Upper lobe of right lung (tissue), 1 donor: ENCODE measurements around the gene IP6K3. TPM values are rescaled to one million over a fixed set of nuclear protein-coding genes. Genes with fewer than 3 reads are reported as not detected.

Experiments used
- ATAC-seq: fragments of 200-7000 bp; cut with Tn5 transposase; one replicate; pipeline ENCODE4 v1.9.1; 2020; ENCODE audit warnings: mild to moderate bottlenecking, moderate library complexity
- DNase-seq: peaks from one replicate; pipeline ENCODE4 v3.0.0-alpha.2; 2020
- H3K27ac ChIP-seq: fragments of 200-600 bp; one replicate; pipeline ENCODE4 v1.8.0; 2022
- H3K27me3 ChIP-seq: fragments of 200-600 bp; one replicate; pipeline ENCODE4 v1.8.0; 2022; ENCODE audit warnings: mild to moderate bottlenecking
- H3K36me3 ChIP-seq: fragments of 200-600 bp; one replicate; pipeline ENCODE4 v1.8.0; 2022
- H3K4me1 ChIP-seq: fragments of 200-600 bp; one replicate; pipeline ENCODE4 v1.8.0; 2022
- H3K4me3 ChIP-seq: fragments of 200-600 bp; one replicate; pipeline ENCODE4 v1.8.0; 2022; ENCODE audit warnings: mild to moderate bottlenecking
- H3K9me3 ChIP-seq: fragments of 200-600 bp; one replicate; pipeline ENCODE4 v1.8.0; 2022
- intact Hi-C: fragments of 100-400 bp; cut with DNase I; formaldehyde crosslinking; loops from one replicate; pipeline ENCODE4 v1.11.0; 2022
- total RNA-seq: library from RNA; stranded (reverse); fragmentation: NEBNext Ultra II Directional; extraction: Animal tissue kit (Norgen Biotek cat#: 25700); gene quantifications from one replicate; pipeline ENCODE4 v1.2.1, GENCODE V29; 2021
- TF ChIP-seq, protein P1 (sequence below): fragments of 200-600 bp; IDR thresholded peaks from one replicate; pipeline ENCODE4 v1.8.0; 2022; ENCODE audit warnings: antibody characterized with exemption
- donor health status: DM: no; HTN: yes; CAD: no; lungs with severe emphysema.

Gene IP6K3
- total RNA-seq, 1 donor from 2014 or later, result 4.6 TPM

GRCh38 chr6:33686981-33687975 is 59.4 kb downstream of the IP6K3 start:
- Histone ChIP-seq H3K36me3 (peaks cover 85% of the 10 kb centered on the region), H3K27ac (no peak overlapping the region), H3K4me1 (peaks cover 3% of the 10 kb centered on the region), H3K27me3 (no peaks in the 10 kb centered on the region), H3K9me3 (no peaks in the 10 kb centered on the region), H3K4me3 (no peak overlapping the region)
- no peak for ATAC-seq
- DNase-seq, result no peak
- intact Hi-C loops, result no loop called here
- TF ChIP-seq, protein P1, sequence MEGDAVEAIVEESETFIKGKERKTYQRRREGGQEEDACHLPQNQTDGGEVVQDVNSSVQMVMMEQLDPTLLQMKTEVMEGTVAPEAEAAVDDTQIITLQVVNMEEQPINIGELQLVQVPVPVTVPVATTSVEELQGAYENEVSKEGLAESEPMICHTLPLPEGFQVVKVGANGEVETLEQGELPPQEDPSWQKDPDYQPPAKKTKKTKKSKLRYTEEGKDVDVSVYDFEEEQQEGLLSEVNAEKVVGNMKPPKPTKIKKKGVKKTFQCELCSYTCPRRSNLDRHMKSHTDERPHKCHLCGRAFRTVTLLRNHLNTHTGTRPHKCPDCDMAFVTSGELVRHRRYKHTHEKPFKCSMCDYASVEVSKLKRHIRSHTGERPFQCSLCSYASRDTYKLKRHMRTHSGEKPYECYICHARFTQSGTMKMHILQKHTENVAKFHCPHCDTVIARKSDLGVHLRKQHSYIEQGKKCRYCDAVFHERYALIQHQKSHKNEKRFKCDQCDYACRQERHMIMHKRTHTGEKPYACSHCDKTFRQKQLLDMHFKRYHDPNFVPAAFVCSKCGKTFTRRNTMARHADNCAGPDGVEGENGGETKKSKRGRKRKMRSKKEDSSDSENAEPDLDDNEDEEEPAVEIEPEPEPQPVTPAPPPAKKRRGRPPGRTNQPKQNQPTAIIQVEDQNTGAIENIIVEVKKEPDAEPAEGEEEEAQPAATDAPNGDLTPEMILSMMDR, result no peak

DNA sequence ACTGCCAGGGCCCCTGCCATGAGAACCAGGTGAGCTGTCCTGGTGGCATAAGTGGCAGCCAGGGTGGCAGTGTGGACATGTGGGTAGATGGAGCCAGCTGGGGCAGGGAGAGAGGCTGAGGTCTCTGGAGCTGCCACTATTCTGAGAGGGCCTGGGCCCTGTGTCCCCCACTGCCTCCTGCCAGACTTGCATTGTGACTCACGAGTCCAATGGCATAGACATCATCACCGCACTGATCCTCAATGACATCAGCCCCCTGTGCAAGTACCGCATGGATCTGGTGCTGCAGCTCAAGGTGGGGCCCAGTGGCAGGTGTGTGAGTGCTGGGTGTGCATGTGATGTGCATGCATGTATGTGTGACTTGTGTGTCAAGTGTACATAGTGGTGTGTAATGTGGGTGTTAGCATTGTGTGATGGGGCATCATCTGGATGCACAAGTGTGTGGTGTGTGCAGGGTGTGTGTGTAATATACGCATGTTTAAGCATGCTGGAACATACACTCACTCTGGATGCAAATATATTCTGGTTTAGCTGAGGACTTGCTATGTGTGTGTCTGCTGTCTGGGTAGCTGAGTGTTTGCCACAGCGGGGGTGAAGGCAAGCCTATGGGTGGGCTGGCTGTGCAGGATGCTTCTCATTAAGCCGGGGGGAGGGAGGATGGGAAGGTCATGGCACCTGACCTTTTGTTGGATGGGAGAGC is 60.3 kb downstream of the IP6K3 start:
- TF ChIP-seq, protein P1, result no peak
- H3K4me3 ChIP-seq, result no peak overlapping the region

DNA sequence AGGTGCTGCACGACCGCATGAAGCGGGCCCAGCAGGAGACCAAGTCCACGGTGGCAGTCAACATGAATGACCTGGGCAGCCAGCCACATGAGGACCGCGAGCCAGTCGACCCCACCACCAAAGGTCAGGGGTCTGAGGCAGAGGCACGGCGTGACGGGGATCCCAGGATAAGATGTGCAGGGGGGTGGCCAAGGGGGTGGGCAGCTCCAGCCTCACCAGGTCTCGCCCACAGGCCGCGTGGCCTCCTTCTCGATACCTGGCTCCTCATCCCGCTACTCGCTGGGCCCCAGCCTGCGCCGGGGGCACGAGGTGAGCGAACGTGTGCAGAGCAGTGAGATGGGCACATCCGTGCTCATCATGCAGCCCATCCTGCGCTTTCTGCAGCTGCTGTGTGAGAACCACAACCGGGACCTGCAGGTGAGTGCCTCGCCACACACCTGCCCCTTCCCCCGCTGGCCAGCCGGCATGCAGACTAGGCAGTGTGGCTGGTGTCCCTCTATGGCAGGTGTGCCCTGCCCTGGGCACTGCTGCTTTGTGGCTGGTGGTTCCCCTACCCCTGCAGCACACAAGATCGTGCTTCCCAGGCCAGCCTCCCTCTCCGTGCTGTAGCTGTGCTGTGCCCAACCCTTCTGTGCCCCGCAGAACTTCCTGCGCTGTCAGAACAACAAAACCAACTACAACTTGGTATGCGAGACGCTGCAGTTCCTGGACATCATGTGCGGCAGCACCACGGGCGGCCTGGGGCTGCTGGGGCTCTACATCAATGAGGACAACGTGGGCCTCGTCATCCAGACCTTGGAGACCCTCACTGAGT is 61.1 kb downstream of the IP6K3 start:
- intact Hi-C loops, result no loop called here
- H3K4me1 ChIP-seq, result no peaks in the 10 kb centered on the region
- no peaks in the 10 kb centered on the region for H3K27me3 ChIP-seq
- H3K4me3 ChIP-seq, result no peak overlapping the region
- no peak overlapping the region for H3K27ac ChIP-seq
- H3K9me3 ChIP-seq, result no peaks in the 10 kb centered on the region
- ATAC-seq, result no peak
- TF ChIP-seq, protein P1, result no peak
- peaks cover 91% of the 10 kb centered on the region for H3K36me3 ChIP-seq
- DNase-seq, result no peak

More for the DNA sequence above, 60.3 kb downstream of the IP6K3 start:
- no peaks in the 10 kb centered on the region for H3K9me3 ChIP-seq
- H3K27ac ChIP-seq, result no peak overlapping the region
- H3K36me3 ChIP-seq, result peaks cover 91% of the 10 kb centered on the region
- H3K27me3 ChIP-seq, result no peaks in the 10 kb centered on the region
- ATAC-seq (no peak), DNase-seq (no peak)
- no peaks in the 10 kb centered on the region for H3K4me1 ChIP-seq
- intact Hi-C loops, result no loop called here

GRCh38 chr6:33684983-33685382 is 61.7 kb downstream of the IP6K3 start:
- ATAC-seq, result no peak
- Histone ChIP-seq H3K4me3 (no peak overlapping the region), H3K9me3 (no peaks in the 10 kb centered on the region), H3K4me1 (no peaks in the 10 kb centered on the region), H3K27me3 (no peaks in the 10 kb centered on the region), H3K27ac (no peak overlapping the region), H3K36me3 (peaks cover 96% of the 10 kb centered on the region)
- TF ChIP-seq, protein P1, result no peak
- intact Hi-C loops, result no loop called here
- DNase-seq, result no peak

DNA sequence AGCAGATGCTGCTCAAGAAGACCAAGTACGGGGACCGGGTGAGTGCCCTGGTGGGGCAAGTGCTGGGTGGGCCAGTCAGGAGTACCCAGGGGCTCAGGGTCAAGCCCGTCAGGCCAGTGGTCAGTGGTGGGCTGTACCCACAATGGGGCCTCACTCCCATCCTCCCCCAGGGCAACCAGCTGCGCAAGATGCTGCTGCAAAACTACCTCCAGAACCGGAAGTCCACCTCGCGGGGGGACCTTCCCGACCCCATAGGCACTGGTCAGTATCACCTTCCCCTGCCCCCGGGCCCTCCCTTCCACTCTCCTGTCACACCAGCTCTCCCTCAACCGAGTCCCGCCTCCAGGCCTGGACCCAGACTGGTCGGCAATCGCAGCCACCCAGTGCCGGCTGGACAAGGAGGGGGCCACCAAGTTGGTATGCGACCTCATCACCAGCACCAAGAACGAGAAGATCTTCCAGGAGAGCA is 62.2 kb downstream of the IP6K3 start:
- TF ChIP-seq, protein P1, result no peak
- Histone ChIP-seq H3K27ac (no peak overlapping the region), H3K4me3 (no peak overlapping the region), H3K36me3 (peaks cover 98% of the 10 kb centered on the region), H3K27me3 (no peaks in the 10 kb centered on the region), H3K4me1 (no peaks in the 10 kb centered on the region), H3K9me3 (no peaks in the 10 kb centered on the region)
- DNase-seq (no peak), ATAC-seq (no peak)
- intact Hi-C loops, result no loop called here
